ENCODE results near the gene SLC25A13. TPM values are rescaled to one million over a fixed set of nuclear protein-coding genes. Genes with fewer than 3 reads are reported as not detected.
A peak's percentile ranks its signal among the peaks of the same experiment; 100 is the strongest.

SLC25A13 gene
- total and polyA plus RNA-seq, 2 of the 13 experiments (the other 11 are each of a cell fraction or from before 2014, with no cell fraction given): 36.2 to 84.9 TPM

DNA sequence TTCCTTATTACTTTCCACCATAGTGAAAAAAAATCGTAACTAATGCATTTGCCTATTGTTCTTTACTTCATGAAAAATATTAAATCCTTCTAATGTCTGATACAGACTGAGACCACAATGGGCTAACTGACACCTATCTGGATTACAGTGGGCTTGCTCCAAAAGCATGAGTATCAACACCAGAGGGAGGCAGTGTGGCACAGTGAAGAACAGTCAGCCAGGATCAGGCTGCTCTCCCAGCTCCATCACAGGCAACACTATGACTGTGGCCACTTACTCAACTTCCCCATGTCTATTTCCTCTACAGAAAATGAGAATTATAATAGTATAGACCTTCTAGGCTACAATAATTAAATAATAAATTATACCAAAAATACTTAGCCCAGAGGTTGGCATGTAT lies 97.2 kb downstream of the SLC25A13 start:
- POLR2A ChIA-PET: no interaction called here
- H3K27ac ChIP-seq (ENCODE audit: extremely low read length, insufficient read depth, low read length): no peak overlapping the region
- FAIRE-seq (peak; percentile 15), ATAC-seq (peak; percentile 90), DNase-seq (ENCODE audit: low spot score) (peak; percentile 16)
- intact Hi-C loops (cut with micrococcal nuclease; ENCODE audit: unreplicated experiment): loop anchor here (10.0 kb wide), 1 partner anchor 800 kb away; the partner anchor contains the start of gene DLX5
- H4K20me1 ChIP-seq (ENCODE audit: insufficient read depth, low read length): no peaks in the 10 kb centered on the region
- no peak overlapping the region for H2AFZ ChIP-seq (ENCODE audit: low read length)
- CTCF ChIA-PET (ENCODE audit: low intra/inter-chr PET ratio, low total read pairs): no interaction called here
- TF ChIP-seq STAG1 (CRISPR knock-in tag; IDR thresholded peaks at IDR 0.05): peak; percentile 77
- TF ChIP-seq SMC3 (IDR thresholded peaks at IDR 0.05; ENCODE audit: low read length): peak; percentile 54
- TF ChIP-seq ZSCAN29 (CRISPR knock-in tag; conservative IDR thresholded peaks at IDR 0.05): no peak
- TF ChIP-seq, protein P1, sequence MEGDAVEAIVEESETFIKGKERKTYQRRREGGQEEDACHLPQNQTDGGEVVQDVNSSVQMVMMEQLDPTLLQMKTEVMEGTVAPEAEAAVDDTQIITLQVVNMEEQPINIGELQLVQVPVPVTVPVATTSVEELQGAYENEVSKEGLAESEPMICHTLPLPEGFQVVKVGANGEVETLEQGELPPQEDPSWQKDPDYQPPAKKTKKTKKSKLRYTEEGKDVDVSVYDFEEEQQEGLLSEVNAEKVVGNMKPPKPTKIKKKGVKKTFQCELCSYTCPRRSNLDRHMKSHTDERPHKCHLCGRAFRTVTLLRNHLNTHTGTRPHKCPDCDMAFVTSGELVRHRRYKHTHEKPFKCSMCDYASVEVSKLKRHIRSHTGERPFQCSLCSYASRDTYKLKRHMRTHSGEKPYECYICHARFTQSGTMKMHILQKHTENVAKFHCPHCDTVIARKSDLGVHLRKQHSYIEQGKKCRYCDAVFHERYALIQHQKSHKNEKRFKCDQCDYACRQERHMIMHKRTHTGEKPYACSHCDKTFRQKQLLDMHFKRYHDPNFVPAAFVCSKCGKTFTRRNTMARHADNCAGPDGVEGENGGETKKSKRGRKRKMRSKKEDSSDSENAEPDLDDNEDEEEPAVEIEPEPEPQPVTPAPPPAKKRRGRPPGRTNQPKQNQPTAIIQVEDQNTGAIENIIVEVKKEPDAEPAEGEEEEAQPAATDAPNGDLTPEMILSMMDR (CRISPR knock-in tag; IDR thresholded peaks at IDR 0.05): peak; percentile 58
- TF ChIP-seq RAD21 (CRISPR knock-in tag; IDR thresholded peaks at IDR 0.05): peak; percentile 36; the same call in 1 of the 2 replicates
- H3K9me3 ChIP-seq (ENCODE audit: low read length): no peaks in the 10 kb centered on the region
- in situ Hi-C loops (cut with HindIII; ENCODE audit: extremely low pct_ligation_motif_present, low pct_unique_long_range_greater_than_20kb): no loop called here
- no peaks in the 10 kb centered on the region for H3K4me1 ChIP-seq (ENCODE audit: insufficient read depth, low read length)
- no TSS peak for BruUV-seq (replicated peaks)
- no peak overlapping the region for H3K4me2 ChIP-seq (ENCODE audit: low read depth, low read length)
- H3K9ac ChIP-seq (ENCODE audit: insufficient read depth, low read depth, low read length): no peak overlapping the region
- no peak overlapping the region for H3K4me3 ChIP-seq (replicated peaks in 1 of 3; ENCODE audit: insufficient read depth in 1 of 3, low read depth in 2 of 3, low read length in 3 of 3)
- H3K36me3 ChIP-seq (replicated peaks in 1 of 2; ENCODE audit: control insufficient read depth in 1 of 2, insufficient read depth in 2 of 2, low read length in 2 of 2): peaks cover 0 to 11% of the 10 kb centered on the region in 2 experiments; a peak in 2 of 5 replicates
- H3K27me3 ChIP-seq (ENCODE audit: control insufficient read depth in 1 of 2, insufficient read depth in 2 of 2, low read length in 2 of 2): no peaks in the 10 kb centered on the region
- 97% methylated on average over 1 of the region's 1 CpG for WGBS (ENCODE audit: low lambda C conversion rate)
- peaks cover 5% of the 10 kb centered on the region for H3K79me2 ChIP-seq (ENCODE audit: insufficient read depth, low read length)

DNA sequence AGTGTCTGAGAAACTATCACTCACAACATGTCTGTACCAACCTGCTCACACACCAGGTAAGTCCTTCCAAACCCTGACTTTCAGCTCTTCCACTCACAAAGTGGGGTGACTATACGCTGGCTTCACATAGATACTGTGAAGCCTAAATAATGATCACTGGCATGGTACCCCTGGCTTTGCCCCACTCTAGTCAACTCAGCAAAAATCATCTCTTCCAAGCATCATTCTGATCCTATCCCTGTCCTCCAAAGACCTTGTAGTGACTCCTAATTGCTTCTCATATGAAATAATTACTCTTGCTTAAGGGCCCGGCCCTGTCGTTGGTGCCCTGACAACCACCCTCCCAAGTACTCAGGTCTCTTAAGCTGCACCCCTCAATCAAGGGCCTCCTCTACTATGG lies 97.8 kb downstream of the SLC25A13 start:
- ChIA-PET POLR2A (no interaction called here), CTCF (ENCODE audit: low intra/inter-chr PET ratio, low total read pairs) (no interaction called here)
- TF ChIP-seq MAFF (IDR thresholded peaks at IDR 0.05; ENCODE audit: low read depth, low read length) (peak; percentile 37; the same call in 1 of the 2 replicates), MAFK (conservative IDR thresholded peaks at IDR 0.05 in 1 of 2, IDR thresholded peaks at IDR 0.05 in 1 of 2; ENCODE audit: low read length in 2 of 2) (peak; percentile 14 to 54; a peak in 2 of 4 replicates), BRD4 (CRISPR knock-in tag; IDR thresholded peaks at IDR 0.05) (no peak)
- H3K27ac ChIP-seq (ENCODE audit: extremely low read length, insufficient read depth, low read length): no peak overlapping the region
- in situ Hi-C loops (cut with HindIII; ENCODE audit: extremely low pct_ligation_motif_present, low pct_unique_long_range_greater_than_20kb): no loop called here
- H3K27me3 ChIP-seq (ENCODE audit: control insufficient read depth in 1 of 2, insufficient read depth in 2 of 2, low read length in 2 of 2): no peaks in the 10 kb centered on the region
- no TSS peak for BruUV-seq (replicated peaks)
- H3K9ac ChIP-seq (ENCODE audit: insufficient read depth, low read depth, low read length): no peak overlapping the region
- no peaks in the 10 kb centered on the region for H3K9me3 ChIP-seq (ENCODE audit: low read length)
- DNase-seq (ENCODE audit: low spot score) (no peak), ATAC-seq (no peak), FAIRE-seq (no peak)
- no peaks in the 10 kb centered on the region for H4K20me1 ChIP-seq (ENCODE audit: insufficient read depth, low read length)
- H3K79me2 ChIP-seq (ENCODE audit: insufficient read depth, low read length): peaks cover 7% of the 10 kb centered on the region
- H3K4me2 ChIP-seq (ENCODE audit: low read depth, low read length): no peak overlapping the region
- H3K4me3 ChIP-seq (replicated peaks in 1 of 3; ENCODE audit: insufficient read depth in 1 of 3, low read depth in 2 of 3, low read length in 3 of 3): no peak overlapping the region
- no peaks in the 10 kb centered on the region for H3K4me1 ChIP-seq (ENCODE audit: insufficient read depth, low read length)
- 98% methylated on average over 3 of the region's 3 CpGs for WGBS (ENCODE audit: low lambda C conversion rate)
- intact Hi-C loops (cut with micrococcal nuclease; ENCODE audit: unreplicated experiment): loop anchor here (10.0 kb wide), 1 partner anchor 801 kb away; the partner anchor contains the start of gene DLX5
- H3K36me3 ChIP-seq (replicated peaks in 1 of 2; ENCODE audit: control insufficient read depth in 1 of 2, insufficient read depth in 2 of 2, low read length in 2 of 2): peaks cover 0 to 7% of the 10 kb centered on the region in 2 experiments; a peak in 1 of 5 replicates
- H2AFZ ChIP-seq (ENCODE audit: low read length): no peak overlapping the region
